COLO668 (cell line): ENCODE data around the gene SYPL2.
"Not testable (repeated sequence)": the region's sequence is repeated elsewhere in the genome, so short reads cannot be mapped to it uniquely, and the experiment has no call there.

Experiments used
- DNase-seq: peaks from one replicate; lab custom pipeline; 2025; ENCODE audit not compliant: unreplicated experiment; lab: John Stamatoyannopoulos, UW

Gene SYPL2

DNA sequence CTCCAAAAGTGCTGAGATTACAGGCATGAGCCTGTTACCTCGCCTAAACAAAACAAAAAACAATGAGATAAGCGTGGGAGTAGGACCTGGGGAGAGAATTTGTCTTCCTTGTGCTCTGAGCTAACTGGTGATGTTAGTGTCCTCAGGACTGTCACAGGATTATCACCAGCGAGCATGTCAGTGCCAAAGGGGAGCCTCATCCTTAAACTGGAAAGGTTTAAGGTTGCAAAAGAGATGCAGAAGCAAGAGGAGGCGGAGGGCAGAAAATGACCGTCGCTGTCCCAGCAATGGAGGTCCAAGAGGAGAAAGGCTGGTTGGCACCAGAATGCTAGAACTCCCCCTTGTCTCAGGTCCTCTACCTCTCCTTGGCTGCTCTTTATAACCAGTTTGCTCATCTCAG, 3.9 kb downstream of the SYPL2 start:
- no peak for DNase-seq

DNA sequence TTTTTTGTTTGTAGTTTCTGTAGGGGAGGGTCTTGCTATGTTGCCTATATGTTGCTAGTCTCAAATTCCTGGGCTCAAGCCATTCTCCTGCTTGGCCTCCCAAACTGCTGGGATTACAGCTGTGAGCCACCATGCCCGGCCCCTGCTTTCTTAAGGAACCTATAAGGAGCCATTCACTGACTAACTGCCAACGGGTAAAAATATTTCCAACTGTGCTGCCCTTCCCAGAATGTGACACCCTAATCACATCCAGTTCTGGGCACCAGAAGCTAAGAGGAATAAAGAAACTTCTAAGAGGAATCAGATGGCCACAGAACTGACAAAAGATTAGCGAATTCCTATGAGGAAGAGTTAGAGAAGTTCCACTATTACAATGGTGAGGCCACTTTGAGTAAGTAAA, 6.4 kb downstream of the SYPL2 start:
- DNase-seq: no peak

DNA sequence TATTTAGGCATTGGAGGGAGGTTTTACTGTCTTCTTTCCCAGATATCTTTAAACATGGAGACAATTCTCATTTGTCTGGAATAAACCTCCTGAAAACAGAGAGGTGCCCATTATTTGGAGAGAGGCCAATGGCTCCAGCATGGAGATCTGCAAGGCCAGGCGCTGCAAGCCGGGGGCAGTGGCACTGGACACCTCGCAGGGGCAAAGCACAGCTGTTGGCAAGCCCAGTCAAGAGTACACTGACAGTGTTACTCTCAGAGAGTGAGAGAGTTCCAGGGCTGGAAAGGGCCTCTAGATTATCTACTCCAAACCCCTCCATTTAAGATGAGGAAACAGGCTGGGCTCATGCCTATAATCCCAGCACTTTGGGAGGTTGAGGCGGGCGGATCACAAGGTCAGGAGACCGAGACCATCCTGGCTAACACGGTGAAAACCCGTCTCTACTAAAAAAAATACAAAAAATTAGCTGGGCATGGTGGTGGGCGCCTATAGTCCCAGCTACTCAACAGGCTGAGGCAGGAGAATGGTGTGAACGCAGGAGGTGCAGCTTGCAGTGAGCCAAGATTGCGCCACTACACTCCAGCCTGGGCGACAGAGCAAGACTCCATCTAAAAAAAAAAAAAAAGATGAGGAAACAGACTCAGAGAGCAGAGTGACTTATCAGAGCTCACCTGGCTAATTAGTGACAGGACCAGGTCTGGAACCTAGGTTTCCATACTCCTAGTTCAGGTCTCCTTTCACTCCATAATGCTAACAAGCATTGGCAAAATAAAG, 7.1 kb downstream of the SYPL2 start:
- not testable (repeated sequence) for DNase-seq

DNA sequence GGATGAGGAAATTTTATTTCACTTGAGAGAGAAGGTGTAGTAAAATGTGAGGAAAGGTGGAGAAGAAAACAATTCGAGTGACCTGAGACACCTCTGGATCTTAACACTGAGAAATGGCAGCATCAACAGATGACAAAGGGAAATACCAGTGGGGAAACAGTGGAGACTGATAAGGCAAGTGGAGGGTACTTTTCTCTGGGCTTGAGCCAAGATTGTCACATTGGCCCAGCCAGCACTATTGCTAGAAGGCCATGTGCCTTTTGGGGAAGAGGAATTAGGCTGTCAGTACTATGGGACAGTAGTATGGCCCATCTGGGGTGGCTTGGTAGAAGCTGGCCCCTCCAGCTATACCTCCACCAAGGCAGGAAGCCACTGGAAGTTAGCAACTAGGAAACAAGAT, 8.4 kb downstream of the SYPL2 start:
- DNase-seq: no peak

DNA sequence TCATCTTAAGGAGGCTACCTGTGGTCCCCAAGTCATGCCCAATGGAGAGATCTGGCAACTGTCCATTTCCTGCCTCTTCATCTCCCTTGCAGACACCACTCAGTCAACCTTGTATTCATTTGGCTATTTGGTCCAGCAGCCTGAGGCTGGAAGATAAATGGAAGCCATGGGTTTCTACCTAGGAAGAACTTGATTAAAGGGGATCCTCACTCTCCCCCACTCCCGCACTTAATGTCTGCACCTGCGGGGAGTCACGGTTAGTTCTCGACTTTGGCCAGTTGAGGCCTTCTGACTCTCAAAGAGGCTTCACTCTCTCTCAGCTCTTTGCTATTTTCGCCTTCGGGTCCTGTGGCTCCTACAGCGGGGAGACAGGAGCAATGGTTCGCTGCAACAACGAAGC, 8.9 kb downstream of the SYPL2 start:
- DNase-seq: no peak

DNA sequence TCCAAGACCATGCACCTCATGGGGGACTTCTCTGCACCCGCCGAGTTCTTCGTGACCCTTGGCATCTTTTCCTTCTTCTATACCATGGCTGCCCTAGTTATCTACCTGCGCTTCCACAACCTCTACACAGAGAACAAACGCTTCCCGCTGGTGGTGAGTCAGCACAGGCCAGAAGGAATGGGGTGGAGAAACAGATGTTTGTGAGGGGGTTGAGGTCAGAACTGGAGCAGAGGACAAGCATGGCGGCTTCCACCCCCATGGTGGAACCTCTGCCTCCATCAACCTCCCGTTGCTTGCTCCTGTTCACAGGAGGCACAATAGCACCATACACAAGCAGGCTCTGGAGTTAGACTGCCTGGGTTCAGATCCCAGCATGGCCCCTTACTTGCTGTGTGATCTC, 10.5 kb downstream of the SYPL2 start:
- DNase-seq: no peak

DNA sequence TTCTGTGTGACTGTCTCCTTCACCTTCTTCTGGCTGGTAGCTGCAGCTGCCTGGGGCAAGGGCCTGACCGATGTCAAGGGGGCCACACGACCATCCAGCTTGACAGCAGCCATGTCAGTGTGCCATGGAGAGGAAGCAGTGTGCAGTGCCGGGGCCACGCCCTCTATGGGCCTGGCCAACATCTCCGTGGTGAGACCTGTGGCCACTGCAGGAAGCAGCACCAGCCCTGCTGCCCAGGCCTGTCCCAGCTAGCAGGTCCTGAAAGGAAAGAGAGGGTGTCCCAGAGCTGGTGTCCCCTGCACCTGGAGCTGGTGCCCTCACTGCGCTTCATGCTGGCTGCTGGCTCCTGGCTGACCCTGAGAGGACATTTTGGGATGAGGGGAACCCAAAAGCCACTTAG, 11.5 kb downstream of the SYPL2 start:
- DNase-seq: peak; percentile 25

DNA sequence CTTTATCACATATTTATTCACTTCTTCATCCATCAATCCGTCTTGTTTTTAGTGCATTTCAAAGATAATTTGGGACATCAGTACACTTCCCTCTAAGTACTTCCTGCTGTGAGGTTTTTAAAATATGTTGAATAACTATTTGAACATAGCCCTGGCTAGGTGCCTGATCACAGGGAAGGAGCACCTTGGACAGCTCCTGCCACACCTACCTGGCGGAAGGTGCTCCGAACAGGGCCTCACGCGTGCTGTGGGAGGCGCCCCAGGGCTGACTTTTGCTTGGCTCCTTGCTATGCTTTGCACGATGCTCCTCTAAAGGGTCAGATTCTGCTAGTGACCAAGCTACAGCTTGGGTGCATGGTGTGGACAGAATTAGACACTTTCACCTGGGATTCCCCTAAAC, 12.5 kb downstream of the SYPL2 start:
- DNase-seq: no peak

DNA sequence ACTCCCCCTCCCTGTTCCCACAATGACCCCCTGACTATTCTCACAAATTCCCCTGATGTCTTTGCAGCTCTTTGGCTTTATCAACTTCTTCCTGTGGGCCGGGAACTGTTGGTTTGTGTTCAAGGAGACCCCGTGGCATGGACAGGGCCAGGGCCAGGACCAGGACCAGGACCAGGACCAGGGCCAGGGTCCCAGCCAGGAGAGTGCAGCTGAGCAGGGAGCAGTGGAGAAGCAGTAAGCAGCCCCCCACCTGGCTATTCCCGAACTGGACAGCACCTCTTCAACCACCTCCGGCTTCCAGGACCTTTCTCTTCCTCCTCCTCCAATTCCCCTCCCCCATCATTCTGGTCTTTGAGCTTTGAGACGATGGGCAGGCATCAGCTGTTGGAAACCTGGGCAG, 13.0 kb downstream of the SYPL2 start:
- no peak for DNase-seq

DNA sequence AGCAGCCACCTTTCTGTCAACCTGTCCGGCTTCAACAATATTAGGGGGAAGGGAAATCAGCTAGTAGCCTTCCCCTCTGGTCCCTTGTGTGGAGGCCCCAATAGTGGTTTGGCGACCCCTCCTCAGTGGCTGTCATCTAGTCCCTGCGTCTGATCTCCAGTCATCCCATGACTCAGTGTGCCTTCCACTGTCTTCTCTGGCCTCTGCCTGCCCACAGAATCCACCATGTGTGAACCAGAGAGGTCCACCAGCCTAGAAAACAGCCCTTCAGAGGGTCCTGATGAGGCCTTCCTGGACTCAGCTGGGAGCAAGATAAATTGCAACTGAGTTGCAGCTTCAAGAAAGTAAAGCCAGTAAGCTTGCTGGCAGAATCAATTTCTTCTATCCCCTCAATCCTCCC, 13.6 kb downstream of the SYPL2 start:
- DNase-seq: no peak

DNA sequence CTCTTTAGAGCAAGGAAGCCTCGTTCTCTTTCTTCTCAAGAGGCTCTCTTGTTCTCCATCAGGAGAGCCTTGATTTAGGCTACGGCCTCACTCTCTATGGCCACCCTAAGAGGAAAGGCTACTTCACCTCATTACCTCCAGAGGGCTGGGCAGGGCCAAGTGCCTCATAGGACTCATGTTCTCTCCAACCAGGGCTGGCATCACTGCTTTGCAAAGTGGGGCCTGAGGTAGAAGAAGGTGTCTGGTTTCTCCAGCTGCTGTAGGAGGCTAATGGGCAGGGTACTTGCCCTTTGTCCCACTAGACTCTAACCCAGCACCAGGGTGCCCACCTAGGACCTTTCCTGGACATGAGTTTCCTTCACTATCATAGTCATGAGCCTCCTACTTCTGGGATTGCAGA, 15.3 kb downstream of the SYPL2 start:
- no peak for DNase-seq

DNA sequence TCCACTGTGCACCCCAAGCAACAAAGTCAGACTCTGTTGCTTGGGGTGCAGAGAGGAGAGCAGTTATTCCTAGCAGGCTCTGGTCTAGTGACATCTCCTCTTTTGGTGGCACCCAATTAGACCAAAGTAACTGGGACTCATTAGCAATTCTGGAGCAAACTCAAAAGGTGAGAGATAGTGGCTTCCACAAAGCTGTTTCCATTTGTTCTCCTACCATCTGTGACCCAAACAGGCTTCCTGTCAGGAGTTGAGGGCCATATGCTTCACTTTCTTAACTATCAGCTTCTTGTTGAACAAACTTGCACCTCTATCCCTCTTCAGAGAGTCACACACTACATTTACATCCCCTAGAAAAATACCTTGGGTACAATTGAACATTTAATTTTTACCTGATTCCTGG, 15.9 kb downstream of the SYPL2 start:
- no peak for DNase-seq

DNA sequence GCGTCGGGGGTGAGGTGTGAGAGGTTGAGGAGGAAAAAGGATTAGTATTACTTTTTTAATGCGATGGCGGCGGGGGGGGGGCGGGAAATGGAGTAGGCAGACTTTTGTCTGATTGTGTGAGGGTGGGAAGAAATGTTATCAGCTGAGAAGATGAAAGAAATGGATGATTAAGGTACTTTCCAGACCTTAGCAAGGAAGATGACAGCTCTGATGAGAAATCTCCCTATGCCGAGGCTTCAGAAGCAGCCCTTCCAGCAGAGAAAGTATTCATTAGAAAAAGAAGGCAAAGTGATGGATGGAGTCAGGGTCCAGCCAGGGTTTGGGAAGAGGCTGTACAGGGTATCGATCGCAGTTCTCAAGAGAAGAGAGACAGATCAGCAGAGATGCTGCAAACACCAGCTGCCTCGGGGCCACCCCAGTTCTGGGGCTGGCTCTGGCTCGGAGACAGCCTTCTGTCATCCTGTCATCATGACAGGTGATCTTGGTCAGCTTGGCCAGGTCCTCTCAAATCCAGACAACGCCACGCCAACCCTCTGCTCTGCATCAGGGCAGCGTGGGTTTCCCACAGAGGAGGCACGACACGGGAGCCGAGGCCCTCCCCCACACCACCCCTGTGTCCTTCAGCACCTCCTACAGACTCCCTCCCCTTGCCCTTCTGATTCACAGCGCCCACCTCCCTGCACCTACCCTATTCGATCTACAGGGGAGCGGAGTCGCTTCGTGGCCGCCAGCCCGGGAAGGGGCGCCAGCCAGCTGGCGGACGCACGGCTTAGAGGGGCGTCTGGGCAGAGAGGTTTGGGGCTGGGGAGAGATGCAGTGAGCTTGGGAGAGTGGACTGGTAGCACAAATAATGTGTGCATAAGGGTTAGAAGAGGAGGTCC, 16.7 kb downstream of the SYPL2 start:
- DNase-seq: peak; percentile 62

DNA sequence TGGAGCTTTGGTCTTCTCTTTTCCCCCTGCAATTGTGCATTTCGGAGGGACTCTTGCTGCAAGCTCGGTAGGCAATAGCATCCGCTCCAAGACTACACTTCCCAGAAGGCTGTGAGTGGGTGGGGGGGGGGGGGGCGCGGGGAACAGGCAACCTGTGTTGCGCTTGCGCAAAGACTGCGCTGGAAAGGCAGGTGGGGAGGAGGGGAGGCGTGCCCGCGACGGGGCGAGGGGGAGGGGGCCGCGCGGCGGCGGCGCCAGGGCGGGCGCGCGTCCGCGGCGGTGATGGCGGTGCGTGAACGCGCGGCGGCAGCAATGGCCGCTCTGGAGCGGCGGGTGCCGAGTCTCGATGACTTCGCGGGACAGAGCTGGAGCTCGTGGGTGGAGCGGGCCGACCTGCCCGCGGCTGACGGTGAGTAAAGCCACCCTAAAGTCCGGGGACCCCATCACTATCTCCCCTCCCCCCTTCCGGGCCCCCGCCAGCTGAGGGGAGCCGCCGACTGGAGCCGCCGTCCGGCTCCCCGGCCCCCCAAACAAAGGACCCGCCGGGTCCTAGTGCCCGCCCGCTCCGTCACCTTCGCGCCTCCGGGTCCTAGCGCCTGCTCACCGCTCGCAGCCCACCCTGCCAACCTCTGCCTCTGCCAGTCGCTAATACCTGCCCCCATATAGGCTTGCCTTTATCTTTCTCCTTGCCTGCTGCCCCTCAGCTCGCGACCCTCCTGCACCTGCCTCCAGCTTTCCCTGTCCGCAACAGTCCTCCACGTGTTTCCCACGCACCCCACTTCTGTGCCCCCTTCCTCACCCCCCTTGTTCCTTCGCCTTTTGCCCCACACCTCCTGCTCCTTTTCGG, 17.5 kb downstream of the SYPL2 start, which contains the start of gene ATXN7L2:
ATXN7L2 (plus strand) TSS at position 234 of the 847 bp plus-strand sequence; CDS start at position 283, 49 bp downstream.
- peak; percentile 97 for DNase-seq

DNA sequence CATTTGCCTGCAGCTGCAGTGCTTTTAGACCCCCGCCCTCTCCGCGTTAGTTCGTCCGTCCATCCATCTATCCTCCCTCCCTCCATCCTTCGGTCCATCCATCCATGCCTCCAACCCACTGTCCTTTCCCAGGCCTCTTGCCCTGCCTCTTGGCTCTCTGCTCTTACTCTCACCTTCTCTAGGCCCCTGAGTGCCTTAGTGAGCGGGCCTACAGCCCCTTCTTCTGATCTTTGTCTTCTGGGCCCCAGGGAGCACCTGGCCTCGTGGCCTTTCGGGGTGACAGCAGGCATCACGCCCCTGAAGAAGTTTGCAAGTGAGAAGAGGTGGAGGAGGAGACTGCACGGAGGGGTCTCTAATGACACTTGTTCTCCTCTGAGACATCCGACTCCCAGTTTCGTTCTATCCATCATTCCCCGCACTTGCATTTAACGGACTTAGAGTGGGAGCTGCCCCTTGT, 18.2 kb downstream of the SYPL2 start:
- DNase-seq: no peak

DNA sequence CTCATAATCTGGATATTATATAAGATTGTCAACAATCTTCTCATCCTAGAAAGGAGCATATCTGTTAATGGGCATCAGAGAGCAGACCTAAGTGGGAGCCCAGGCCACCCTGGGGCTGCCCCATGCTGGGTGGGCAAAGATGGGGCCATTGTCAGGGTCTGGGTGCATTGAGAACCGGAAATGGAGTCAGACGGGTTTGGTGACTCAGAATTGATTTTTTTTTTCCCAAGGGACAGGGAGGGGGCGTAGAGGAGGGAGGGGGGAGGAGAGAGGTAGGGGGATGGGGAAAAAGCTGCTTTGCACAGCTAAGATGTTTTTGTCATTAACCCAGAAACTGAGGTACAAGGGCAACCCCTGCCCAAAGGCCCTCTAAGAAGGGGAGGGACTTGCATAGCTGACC, 18.7 kb downstream of the SYPL2 start:
- DNase-seq: no peak

DNA sequence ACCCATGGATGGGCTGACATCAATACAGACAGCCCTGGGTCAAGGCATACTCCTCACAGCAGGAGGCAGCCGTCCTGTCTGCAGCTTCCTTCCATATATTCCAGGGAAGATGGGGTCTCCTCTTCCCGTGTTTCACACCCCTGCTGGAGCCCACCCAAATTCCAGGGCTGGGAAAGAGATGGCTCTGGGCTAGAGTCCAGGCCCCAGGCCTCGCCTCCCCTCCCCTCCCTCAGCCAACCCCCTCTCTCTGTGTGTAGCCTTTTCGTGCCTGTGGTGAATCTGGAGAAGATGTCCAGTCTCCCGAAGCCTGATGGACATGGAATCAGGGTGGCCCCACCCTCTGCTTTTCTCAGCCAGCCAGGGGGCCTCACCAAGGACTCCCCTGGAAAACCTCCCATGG, 20.9 kb downstream of the SYPL2 start:
- DNase-seq: no peak

DNA sequence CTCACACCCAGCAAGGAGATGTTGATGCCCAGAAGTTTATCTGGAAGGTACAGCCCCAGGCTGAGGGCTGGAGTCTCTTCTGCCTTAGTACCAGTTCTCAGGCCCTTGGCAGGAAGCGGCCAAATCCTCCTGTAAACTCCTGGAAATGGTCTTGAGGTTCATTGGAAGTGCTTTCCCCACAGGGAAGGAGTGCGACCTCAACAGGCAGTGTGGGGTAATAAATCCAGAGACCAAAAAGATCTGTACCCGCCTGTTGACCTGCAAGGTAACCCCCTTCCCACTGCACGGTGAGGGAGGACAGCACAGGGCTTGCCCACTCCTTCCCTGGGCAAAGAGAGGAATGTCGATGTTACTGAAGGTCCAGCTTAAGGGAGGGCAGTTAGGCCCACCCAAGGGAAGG, 21.9 kb downstream of the SYPL2 start:
- DNase-seq: no peak

DNA sequence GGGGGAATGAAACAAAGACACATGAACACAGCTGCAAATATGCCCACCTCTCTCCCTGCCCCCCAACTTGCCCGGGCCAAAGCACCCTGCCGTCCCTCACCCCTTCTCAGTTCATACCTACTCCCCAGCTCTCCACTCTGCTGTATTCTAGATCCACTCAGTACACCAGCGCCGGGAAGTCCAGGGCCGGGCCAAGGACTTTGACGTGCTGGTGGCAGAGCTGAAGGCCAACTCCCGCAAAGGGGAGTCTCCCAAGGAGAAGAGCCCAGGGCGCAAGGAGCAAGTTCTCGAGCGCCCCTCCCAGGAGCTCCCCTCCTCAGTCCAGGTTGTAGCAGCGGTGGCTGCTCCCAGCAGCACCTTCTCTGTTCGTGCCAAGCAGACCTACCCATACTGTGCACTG, 22.4 kb downstream of the SYPL2 start:
- DNase-seq: no peak

DNA sequence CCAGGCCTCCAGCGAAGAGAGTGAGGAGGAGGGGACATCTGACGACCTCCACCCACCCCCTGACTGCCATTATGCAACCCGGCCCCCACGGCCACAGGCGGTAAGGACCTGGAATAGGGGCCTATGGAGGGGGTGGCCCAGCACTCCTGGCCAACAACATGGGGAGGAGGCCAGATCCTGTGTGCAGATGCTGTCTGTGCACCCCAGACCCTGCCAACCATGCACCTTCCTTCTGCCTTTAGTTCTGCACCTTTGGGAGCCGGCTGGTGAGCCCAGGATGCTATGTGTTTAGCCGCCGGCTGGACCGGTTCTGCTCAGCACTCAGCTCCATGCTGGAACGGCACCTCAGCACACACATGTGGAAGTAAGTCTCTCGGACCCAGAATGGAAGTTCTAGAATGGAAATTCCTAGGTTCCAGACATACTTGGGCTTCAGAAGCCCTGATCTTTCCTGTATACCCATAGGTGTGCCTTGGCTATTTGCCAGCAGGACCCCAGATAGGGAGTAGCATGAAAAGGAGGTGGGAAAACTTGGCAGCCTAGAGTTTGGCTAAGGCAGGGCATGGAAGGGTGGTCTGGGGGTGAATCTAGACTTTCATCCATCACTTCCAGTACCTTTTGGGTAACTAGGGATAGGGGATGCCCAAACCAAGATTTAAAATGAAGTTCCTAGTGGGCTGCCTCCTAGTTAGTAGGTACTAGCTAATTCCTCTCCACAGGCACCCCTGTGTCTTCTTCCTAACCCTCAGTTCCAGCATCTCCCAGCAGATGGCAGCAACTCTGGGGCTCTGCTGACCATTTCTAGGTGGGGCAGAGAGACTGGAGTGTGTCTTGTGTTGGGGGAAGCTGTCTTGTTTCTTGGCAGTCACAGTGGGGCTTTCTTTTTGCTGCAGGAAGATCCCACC, 23.9 kb downstream of the SYPL2 start:
- DNase-seq: peak; percentile 55
